ENCODE data around the gene HID1.

HID1 gene

DNA sequence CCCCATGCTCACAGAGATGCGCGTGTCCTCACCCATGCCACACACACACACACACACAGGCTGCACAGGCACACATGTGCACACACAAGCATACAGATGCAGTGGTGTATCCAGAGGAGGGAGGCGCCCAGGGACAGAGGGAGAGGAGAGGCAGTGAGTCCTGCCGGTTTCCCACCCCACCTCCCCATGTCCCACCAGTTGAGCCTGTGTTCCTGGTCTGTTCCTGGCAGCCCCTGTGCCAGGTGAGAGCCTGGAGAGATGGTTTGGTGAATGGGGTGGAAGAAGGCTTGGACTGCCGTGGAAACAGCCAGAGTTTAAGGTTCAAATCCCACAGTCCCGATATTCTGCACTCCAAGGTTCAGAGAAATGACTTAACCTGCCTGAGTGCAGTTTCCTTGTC, 68.9 kb downstream of the HID1 start:
- TF ChIP-seq, protein P1, sequence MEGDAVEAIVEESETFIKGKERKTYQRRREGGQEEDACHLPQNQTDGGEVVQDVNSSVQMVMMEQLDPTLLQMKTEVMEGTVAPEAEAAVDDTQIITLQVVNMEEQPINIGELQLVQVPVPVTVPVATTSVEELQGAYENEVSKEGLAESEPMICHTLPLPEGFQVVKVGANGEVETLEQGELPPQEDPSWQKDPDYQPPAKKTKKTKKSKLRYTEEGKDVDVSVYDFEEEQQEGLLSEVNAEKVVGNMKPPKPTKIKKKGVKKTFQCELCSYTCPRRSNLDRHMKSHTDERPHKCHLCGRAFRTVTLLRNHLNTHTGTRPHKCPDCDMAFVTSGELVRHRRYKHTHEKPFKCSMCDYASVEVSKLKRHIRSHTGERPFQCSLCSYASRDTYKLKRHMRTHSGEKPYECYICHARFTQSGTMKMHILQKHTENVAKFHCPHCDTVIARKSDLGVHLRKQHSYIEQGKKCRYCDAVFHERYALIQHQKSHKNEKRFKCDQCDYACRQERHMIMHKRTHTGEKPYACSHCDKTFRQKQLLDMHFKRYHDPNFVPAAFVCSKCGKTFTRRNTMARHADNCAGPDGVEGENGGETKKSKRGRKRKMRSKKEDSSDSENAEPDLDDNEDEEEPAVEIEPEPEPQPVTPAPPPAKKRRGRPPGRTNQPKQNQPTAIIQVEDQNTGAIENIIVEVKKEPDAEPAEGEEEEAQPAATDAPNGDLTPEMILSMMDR (IDR thresholded peaks at IDR 0.05) = no peak

DNA sequence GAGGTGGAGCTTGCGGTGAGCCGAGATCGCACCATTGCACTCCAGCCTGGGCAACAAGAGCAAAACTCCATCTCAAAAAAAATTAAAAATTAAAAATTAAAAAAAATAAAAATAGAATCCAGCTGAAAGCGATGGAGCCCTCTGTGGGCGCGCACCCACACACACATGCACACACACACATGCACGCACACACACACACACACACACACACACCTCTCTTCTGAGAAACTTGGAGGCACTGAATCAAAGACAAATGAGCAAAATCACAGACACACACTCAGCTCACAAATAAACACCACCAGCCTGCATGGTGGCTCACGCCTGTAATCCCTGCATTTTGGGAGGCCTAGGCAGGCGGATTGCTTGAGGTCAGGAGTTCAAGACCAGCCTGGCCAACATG, 69.5 kb downstream of the HID1 start:
- TF ChIP-seq, protein P1 (IDR thresholded peaks at IDR 0.05) = no peak

DNA sequence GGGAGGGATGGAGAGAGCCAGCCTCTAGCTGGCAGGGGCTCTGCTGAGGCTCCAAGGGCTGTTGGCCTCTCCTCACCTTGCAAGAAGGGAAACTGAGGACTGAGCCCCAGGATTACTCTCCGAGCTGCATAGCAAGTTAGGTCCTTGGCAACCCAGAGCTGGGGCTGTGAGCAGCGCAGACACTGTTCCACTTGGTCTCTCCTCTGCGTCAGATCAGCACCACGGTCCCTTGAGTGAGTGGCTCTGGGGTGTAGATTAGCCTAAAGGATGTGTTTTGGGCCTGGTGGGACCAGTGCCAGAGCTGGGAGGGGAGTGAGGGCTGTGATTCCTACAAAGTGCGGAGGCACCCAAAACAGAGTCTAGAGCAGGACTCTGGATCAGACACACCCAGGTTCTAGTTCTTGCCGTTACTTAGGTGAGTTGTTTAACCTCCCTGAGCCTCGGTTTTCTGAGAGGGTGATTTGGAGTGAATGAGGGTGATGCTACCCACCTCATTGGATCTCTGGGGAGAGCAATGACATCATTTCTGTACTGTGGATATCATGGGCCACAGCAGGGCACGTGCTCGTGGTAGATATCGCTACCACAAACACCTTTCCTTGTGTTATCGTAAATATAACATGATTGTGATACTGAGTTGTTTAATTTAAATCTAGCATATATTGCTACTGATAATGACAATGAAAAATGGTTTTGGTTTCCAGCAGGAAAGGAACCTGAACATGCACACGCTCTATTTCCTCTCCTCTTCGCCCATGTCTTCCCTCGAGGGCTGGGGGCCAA, 71.0 kb downstream of the HID1 start:
- TF ChIP-seq, protein P1 (IDR thresholded peaks at IDR 0.05) = no peak
